Bronchial epithelial cell (primary cell): ENCODE results near the gene SPI1. TPM values are rescaled to one million over a fixed set of nuclear protein-coding genes. Genes with fewer than 3 reads are reported as not detected.
A peak's percentile ranks its signal among the peaks of the same experiment; 100 is the strongest.

Source experiments
- DNase-seq: peaks from one replicate; pipeline ENCODE4 v3.0.0-alpha.2; 2010; ENCODE audit warnings: low read depth
- FAIRE-seq: peaks from 2 replicates; lab custom pipeline; 2011; peaks lifted over from hg19 to GRCh38; lab: Jason Lieb, UNC
- H3K27me3 ChIP-seq: 2 replicates; pipeline ENCODE4 v1.5.1; 2011; ENCODE audit warnings: low read length; ENCODE audit not compliant: control insufficient read depth, insufficient read depth
- H3K36me3 ChIP-seq: 2 replicates; pipeline ENCODE4 v1.5.1; 2011; ENCODE audit warnings: low read length; ENCODE audit not compliant: control insufficient read depth, insufficient read depth
- H3K4me3 ChIP-seq: 2 replicates; pipeline ENCODE4 v1.5.1; 2011; ENCODE audit warnings: mild to moderate bottlenecking, low read depth, low read length, control low read depth
- total RNA-seq: library from RNA; depleted of rRNA; stranded (reverse); fragments of >200 nt; gene quantifications from 2 replicates; pipeline ENCODE4 v1.2.1, GENCODE V29; 2014
- TF ChIP-seq, protein P1 (sequence below): IDR thresholded peaks from 2 replicates; pipeline ENCODE4 v1.5.1; 2011; ENCODE audit warnings: mild to moderate bottlenecking, moderate library complexity, low read length, control low read depth, inconsistent platforms; ENCODE audit not compliant: insufficient read depth, severe bottlenecking

The SPI1 gene
- total RNA-seq, 1 donor from 2014 or later = not detected

GRCh38 chr11:47373876-47374719 is 4.2 kb downstream of the SPI1 start:
- no peaks in the 10 kb centered on the region for H3K27me3 ChIP-seq
- FAIRE-seq (no peak), DNase-seq (peak; percentile 46)
- no peaks in the 10 kb centered on the region for H3K36me3 ChIP-seq
- no peak overlapping the region for H3K4me3 ChIP-seq
- TF ChIP-seq, protein P1, sequence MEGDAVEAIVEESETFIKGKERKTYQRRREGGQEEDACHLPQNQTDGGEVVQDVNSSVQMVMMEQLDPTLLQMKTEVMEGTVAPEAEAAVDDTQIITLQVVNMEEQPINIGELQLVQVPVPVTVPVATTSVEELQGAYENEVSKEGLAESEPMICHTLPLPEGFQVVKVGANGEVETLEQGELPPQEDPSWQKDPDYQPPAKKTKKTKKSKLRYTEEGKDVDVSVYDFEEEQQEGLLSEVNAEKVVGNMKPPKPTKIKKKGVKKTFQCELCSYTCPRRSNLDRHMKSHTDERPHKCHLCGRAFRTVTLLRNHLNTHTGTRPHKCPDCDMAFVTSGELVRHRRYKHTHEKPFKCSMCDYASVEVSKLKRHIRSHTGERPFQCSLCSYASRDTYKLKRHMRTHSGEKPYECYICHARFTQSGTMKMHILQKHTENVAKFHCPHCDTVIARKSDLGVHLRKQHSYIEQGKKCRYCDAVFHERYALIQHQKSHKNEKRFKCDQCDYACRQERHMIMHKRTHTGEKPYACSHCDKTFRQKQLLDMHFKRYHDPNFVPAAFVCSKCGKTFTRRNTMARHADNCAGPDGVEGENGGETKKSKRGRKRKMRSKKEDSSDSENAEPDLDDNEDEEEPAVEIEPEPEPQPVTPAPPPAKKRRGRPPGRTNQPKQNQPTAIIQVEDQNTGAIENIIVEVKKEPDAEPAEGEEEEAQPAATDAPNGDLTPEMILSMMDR = peak; percentile 97

- DNase-seq = peak; percentile 31
- FAIRE-seq = no peak
- no peaks in the 10 kb centered on the region for H3K36me3 ChIP-seq
- H3K27me3 ChIP-seq = no peaks in the 10 kb centered on the region
- H3K4me3 ChIP-seq = no peak overlapping the region
- TF ChIP-seq, protein P1 = no peak
Measured at GRCh38 chr11:47372422-47372821, 5.9 kb downstream of the SPI1 start.

GRCh38 chr11:47369676-47370075 is 8.7 kb downstream of the SPI1 start:
- TF ChIP-seq, protein P1 = no peak
- Histone ChIP-seq H3K36me3 (no peaks in the 10 kb centered on the region), H3K4me3 (no peak overlapping the region), H3K27me3 (no peaks in the 10 kb centered on the region)
- DNase-seq (no peak), FAIRE-seq (no peak)

GRCh38 chr11:47366020-47366490 is 12.3 kb downstream of the SPI1 start:
- FAIRE-seq = no peak
- Histone ChIP-seq H3K4me3 (no peak overlapping the region), H3K27me3 (peaks cover 2% of the 10 kb centered on the region), H3K36me3 (no peaks in the 10 kb centered on the region)
- no peak for DNase-seq
- TF ChIP-seq, protein P1 = no peak

DNA sequence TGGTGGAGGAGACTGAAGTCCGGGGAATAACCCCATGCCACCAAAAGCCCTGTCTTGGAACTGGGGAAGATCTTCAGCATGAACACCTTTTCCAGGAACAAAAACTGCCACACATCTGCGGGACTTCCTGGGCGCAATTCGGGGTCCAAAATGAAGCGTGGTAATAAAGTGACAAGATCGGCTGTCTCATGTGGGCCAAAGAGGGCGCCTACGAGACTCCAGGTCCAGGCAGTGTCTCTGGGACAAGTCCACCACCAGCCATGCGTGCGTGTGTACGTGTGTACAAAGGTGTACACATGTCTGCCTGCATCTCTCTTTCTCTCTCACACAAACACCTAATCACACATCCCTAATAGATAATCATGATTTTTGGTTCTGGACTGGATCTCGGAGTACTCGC is 16.9 kb downstream of the SPI1 start:
- no peak overlapping the region for H3K4me3 ChIP-seq
- no peaks in the 10 kb centered on the region for H3K36me3 ChIP-seq
- FAIRE-seq (no peak), DNase-seq (no peak)
- TF ChIP-seq, protein P1 = no peak
- peaks cover 2% of the 10 kb centered on the region for H3K27me3 ChIP-seq
